Measurements from ENCODE around the gene SQOR. TPM values are rescaled to one million over a fixed set of nuclear protein-coding genes. Genes with fewer than 3 reads are reported as not detected.

The SQOR gene
- total RNA-seq, 3 donors from 2014 or later = 34.4 to 58.4 (median 39.4) TPM

GRCh38 chr15:45606841-45607240, 28.0 kb upstream of the SQOR start:
- H3K27me3 Mint-ChIP-seq (ENCODE audit: low read depth) = no peaks in the 10 kb centered on the region
- no peaks in the 10 kb centered on the region for H3K9me3 Mint-ChIP-seq
- H3K4me1 Mint-ChIP-seq (ENCODE audit: low read depth) = no peaks in the 10 kb centered on the region
- ATAC-seq (no peak), DNase-seq (no peak)
- no peak overlapping the region for H3K4me3 Mint-ChIP-seq
- H3K36me3 Mint-ChIP-seq (ENCODE audit: insufficient read depth) = peaks cover 4% of the 10 kb centered on the region

- no peak overlapping the region for H3K4me3 Mint-ChIP-seq
- no peaks in the 10 kb centered on the region for H3K9me3 Mint-ChIP-seq
- ATAC-seq (no peak), DNase-seq (no peak)
- no peaks in the 10 kb centered on the region for H3K4me1 Mint-ChIP-seq (ENCODE audit: low read depth)
- H3K36me3 Mint-ChIP-seq (ENCODE audit: insufficient read depth) = peaks cover 4% of the 10 kb centered on the region
- no peaks in the 10 kb centered on the region for H3K27me3 Mint-ChIP-seq (ENCODE audit: low read depth)
Observed at GRCh38 chr15:45611305-45611704, 23.5 kb upstream of the SQOR start.

GRCh38 chr15:45612790-45613415, 21.9 kb upstream of the SQOR start:
- H3K4me1 Mint-ChIP-seq (ENCODE audit: low read depth) = no peaks in the 10 kb centered on the region

GRCh38 chr15:45616901-45617323, 17.9 kb upstream of the SQOR start:
- no peaks in the 10 kb centered on the region for H3K27me3 Mint-ChIP-seq (ENCODE audit: low read depth)
- H3K9me3 Mint-ChIP-seq = no peaks in the 10 kb centered on the region
- no peaks in the 10 kb centered on the region for H3K36me3 Mint-ChIP-seq (ENCODE audit: insufficient read depth)
- no peaks in the 10 kb centered on the region for H3K4me1 Mint-ChIP-seq (ENCODE audit: low read depth)
- no peak overlapping the region for H3K4me3 Mint-ChIP-seq
- DNase-seq (no peak), ATAC-seq (no peak)

More at GRCh38 chr15:45612790-45613415, 21.9 kb upstream of the SQOR start:
- peaks cover 3% of the 10 kb centered on the region for H3K36me3 Mint-ChIP-seq (ENCODE audit: insufficient read depth)
- H3K4me3 Mint-ChIP-seq = no peak overlapping the region
- H3K27me3 Mint-ChIP-seq (ENCODE audit: low read depth) = no peaks in the 10 kb centered on the region
- H3K9me3 Mint-ChIP-seq = no peaks in the 10 kb centered on the region
- no peak for DNase-seq
- ATAC-seq = no peak

- Mint-ChIP-seq H3K4me3 (no peak overlapping the region), H3K9me3 (no peaks in the 10 kb centered on the region), H3K36me3 (ENCODE audit: insufficient read depth) (no peaks in the 10 kb centered on the region), H3K27me3 (ENCODE audit: low read depth) (no peaks in the 10 kb centered on the region), H3K4me1 (ENCODE audit: low read depth) (no peaks in the 10 kb centered on the region)
- peak in 1 of 2 donors; percentile 28 for ATAC-seq
- DNase-seq = no peak
Observed at GRCh38 chr15:45618813-45619212, 16.0 kb upstream of the SQOR start.

GRCh38 chr15:45628136-45628535, 6.7 kb upstream of the SQOR start:
- H3K27me3 Mint-ChIP-seq (ENCODE audit: low read depth) = no peaks in the 10 kb centered on the region
- peaks cover 6% of the 10 kb centered on the region for H3K4me1 Mint-ChIP-seq (ENCODE audit: low read depth)
- peaks cover 19% of the 10 kb centered on the region for H3K9me3 Mint-ChIP-seq
- H3K36me3 Mint-ChIP-seq (ENCODE audit: insufficient read depth) = peaks cover 2% of the 10 kb centered on the region
- DNase-seq (no peak), ATAC-seq (no peak)
- no peak overlapping the region for H3K4me3 Mint-ChIP-seq

- peaks cover 16% of the 10 kb centered on the region for H3K4me1 Mint-ChIP-seq (ENCODE audit: low read depth)
- H3K4me3 Mint-ChIP-seq = no peak overlapping the region
- no peak for DNase-seq
- peaks cover 2% of the 10 kb centered on the region for H3K36me3 Mint-ChIP-seq (ENCODE audit: insufficient read depth)
- ATAC-seq = no peak
- H3K9me3 Mint-ChIP-seq = peaks cover 15% of the 10 kb centered on the region
- H3K27me3 Mint-ChIP-seq (ENCODE audit: low read depth) = no peaks in the 10 kb centered on the region
Observed at GRCh38 chr15:45630917-45631691, 3.7 kb upstream of the SQOR start.

- ATAC-seq = no peak
- Mint-ChIP-seq H3K4me1 (ENCODE audit: low read depth) (peaks cover 16% of the 10 kb centered on the region), H3K9me3 (peaks cover 9% of the 10 kb centered on the region)
Observed at GRCh38 chr15:45631776-45632175, 3.1 kb upstream of the SQOR start.

GRCh38 chr15:45635191-45635638, 386 bp downstream of the SQOR start:
- Mint-ChIP-seq H3K9me3 (no peaks in the 10 kb centered on the region), H3K36me3 (ENCODE audit: insufficient read depth) (peaks cover 7% of the 10 kb centered on the region), H3K4me1 (ENCODE audit: low read depth) (peaks cover 50% of the 10 kb centered on the region), H3K27me3 (ENCODE audit: low read depth) (no peaks in the 10 kb centered on the region), H3K4me3 (peak overlapping the region; percentile 97)
- ATAC-seq = peak; percentile 58
- DNase-seq = peak; percentile 56

More at GRCh38 chr15:45631776-45632175, 3.1 kb upstream of the SQOR start:
- Mint-ChIP-seq H3K36me3 (ENCODE audit: insufficient read depth) (no peaks in the 10 kb centered on the region), H3K4me3 (no peak overlapping the region), H3K27me3 (ENCODE audit: low read depth) (no peaks in the 10 kb centered on the region)
- DNase-seq = no peak

- Mint-ChIP-seq H3K4me3 (peak overlapping the region; percentile 97), H3K4me1 (ENCODE audit: low read depth) (peaks cover 54% of the 10 kb centered on the region), H3K27me3 (ENCODE audit: low read depth) (no peaks in the 10 kb centered on the region), H3K9me3 (no peaks in the 10 kb centered on the region), H3K36me3 (ENCODE audit: insufficient read depth) (peaks cover 9% of the 10 kb centered on the region)
- DNase-seq (no peak), ATAC-seq (no peak)
Observed at GRCh38 chr15:45635763-45636292, 999 bp downstream of the SQOR start.

GRCh38 chr15:45637141-45637540, 2.3 kb downstream of the SQOR start:
- ATAC-seq = peak; percentile 4 to 10
- H3K9me3 Mint-ChIP-seq = no peaks in the 10 kb centered on the region
- peaks cover 63% of the 10 kb centered on the region for H3K4me1 Mint-ChIP-seq (ENCODE audit: low read depth)
- no peaks in the 10 kb centered on the region for H3K27me3 Mint-ChIP-seq (ENCODE audit: low read depth)
- peak overlapping the region; percentile 66 for H3K4me3 Mint-ChIP-seq
- peaks cover 9% of the 10 kb centered on the region for H3K36me3 Mint-ChIP-seq (ENCODE audit: insufficient read depth)
- DNase-seq = no peak

GRCh38 chr15:45637552-45638033, 2.8 kb downstream of the SQOR start:
- Mint-ChIP-seq H3K4me1 (ENCODE audit: low read depth) (peaks cover 66% of the 10 kb centered on the region), H3K4me3 (peak overlapping the region; percentile 66), H3K36me3 (ENCODE audit: insufficient read depth) (peaks cover 11% of the 10 kb centered on the region), H3K27me3 (ENCODE audit: low read depth) (no peaks in the 10 kb centered on the region), H3K9me3 (no peaks in the 10 kb centered on the region)
- DNase-seq = peak; percentile 35
- peak; percentile 78 for ATAC-seq

- Mint-ChIP-seq H3K4me3 (no peak overlapping the region), H3K27me3 (ENCODE audit: low read depth) (no peaks in the 10 kb centered on the region), H3K9me3 (no peaks in the 10 kb centered on the region), H3K4me1 (ENCODE audit: low read depth) (peaks cover 83% of the 10 kb centered on the region), H3K36me3 (ENCODE audit: insufficient read depth) (peaks cover 18% of the 10 kb centered on the region)
- DNase-seq (no peak), ATAC-seq (no peak)
Observed at GRCh38 chr15:45640616-45641015, 5.8 kb downstream of the SQOR start.

GRCh38 chr15:45641374-45641781, 6.5 kb downstream of the SQOR start:
- Mint-ChIP-seq H3K27me3 (ENCODE audit: low read depth) (no peaks in the 10 kb centered on the region), H3K9me3 (no peaks in the 10 kb centered on the region), H3K4me3 (no peak overlapping the region), H3K4me1 (ENCODE audit: low read depth) (peaks cover 87% of the 10 kb centered on the region), H3K36me3 (ENCODE audit: insufficient read depth) (peaks cover 20% of the 10 kb centered on the region)
- no peak for ATAC-seq
- no peak for DNase-seq
